ENCODE measurements around the gene RBM15B.

- no peak for TF ChIP-seq SIN3A (IDR thresholded peaks at IDR 0.05; ENCODE audit: borderline replicate concordance, insufficient read depth, low read depth, low read length)
- TF ChIP-seq REST (IDR thresholded peaks at IDR 0.05; ENCODE audit: insufficient read depth in 1 of 2, low read depth in 2 of 2, low read length in 1 of 2): no peak
- no peak for TF ChIP-seq CTCF (IDR thresholded peaks at IDR 0.05)
These were observed 35.8 kb downstream of the RBM15B start for GRCh38 chr3:51426921-51427320.

Measured in Panc1 (cell line).